GM06990 (cell line): ENCODE measurements around the gene GLIS1.

Experiments used
- DNase-seq: peaks from one replicate; pipeline ENCODE4 v3.0.0-alpha.2; 2011; ENCODE audit not compliant: insufficient read length; ENCODE audit errors: extremely low read depth
- H3K27me3 ChIP-seq: replicated peaks from 2 replicates; pipeline ENCODE4 v1.6.0; 2011; ENCODE audit warnings: low read length; ENCODE audit not compliant: control insufficient read depth, insufficient read depth
- H3K36me3 ChIP-seq: 2 replicates; pipeline ENCODE4 v1.5.1; 2011; ENCODE audit warnings: low read length; ENCODE audit not compliant: control insufficient read depth, insufficient read depth
- H3K4me3 ChIP-seq: replicated peaks from 2 replicates; pipeline ENCODE4 v1.5.1; 2011; ENCODE audit warnings: low read depth, mild to moderate bottlenecking, control low read depth, low read length
- TF ChIP-seq, protein P1 (sequence below): IDR thresholded peaks from 2 replicates; pipeline ENCODE4 v1.5.1; 2011; ENCODE audit warnings: low read length, control low read depth, mild to moderate bottlenecking, inconsistent platforms; ENCODE audit not compliant: insufficient read depth, poor library complexity, severe bottlenecking

Gene GLIS1

DNA sequence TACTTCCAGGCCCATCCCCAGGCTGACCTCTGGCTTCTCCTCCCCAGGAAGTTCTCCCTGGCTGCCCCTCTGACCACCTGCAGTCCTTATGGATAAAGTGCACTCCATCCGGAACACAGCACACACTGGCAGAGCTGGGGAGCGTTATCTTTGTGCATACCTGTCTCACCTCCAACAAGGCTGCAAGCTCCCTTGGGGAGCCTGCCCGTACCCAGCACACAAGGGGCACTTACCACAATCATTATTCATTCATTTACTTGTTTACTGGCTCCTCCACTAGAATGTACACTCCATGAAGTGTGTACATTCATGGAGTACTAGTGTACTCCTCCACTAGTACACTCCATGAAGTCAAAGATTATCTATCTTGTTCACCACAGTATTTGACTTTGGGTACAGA lies 30.3 kb downstream of the GLIS1 start:
- DNase-seq = no peak
- TF ChIP-seq, protein P1, sequence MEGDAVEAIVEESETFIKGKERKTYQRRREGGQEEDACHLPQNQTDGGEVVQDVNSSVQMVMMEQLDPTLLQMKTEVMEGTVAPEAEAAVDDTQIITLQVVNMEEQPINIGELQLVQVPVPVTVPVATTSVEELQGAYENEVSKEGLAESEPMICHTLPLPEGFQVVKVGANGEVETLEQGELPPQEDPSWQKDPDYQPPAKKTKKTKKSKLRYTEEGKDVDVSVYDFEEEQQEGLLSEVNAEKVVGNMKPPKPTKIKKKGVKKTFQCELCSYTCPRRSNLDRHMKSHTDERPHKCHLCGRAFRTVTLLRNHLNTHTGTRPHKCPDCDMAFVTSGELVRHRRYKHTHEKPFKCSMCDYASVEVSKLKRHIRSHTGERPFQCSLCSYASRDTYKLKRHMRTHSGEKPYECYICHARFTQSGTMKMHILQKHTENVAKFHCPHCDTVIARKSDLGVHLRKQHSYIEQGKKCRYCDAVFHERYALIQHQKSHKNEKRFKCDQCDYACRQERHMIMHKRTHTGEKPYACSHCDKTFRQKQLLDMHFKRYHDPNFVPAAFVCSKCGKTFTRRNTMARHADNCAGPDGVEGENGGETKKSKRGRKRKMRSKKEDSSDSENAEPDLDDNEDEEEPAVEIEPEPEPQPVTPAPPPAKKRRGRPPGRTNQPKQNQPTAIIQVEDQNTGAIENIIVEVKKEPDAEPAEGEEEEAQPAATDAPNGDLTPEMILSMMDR = no peak
- Histone ChIP-seq H3K27me3 (peaks cover under 1% of the 10 kb centered on the region; the same call in 1 of the 2 replicates), H3K36me3 (no peaks in the 10 kb centered on the region), H3K4me3 (no peak overlapping the region)

- peaks cover 1% of the 10 kb centered on the region; the same call in 1 of the 2 replicates for H3K27me3 ChIP-seq
- no peaks in the 10 kb centered on the region for H3K36me3 ChIP-seq
- TF ChIP-seq, protein P1 = no peak
- no peak overlapping the region for H3K4me3 ChIP-seq
- no peak for DNase-seq
Observed at GRCh38 chr1:53706356-53706755, 32.6 kb downstream of the GLIS1 start.

GRCh38 chr1:53705446-53706096 lies 33.4 kb downstream of the GLIS1 start:
- H3K27me3 ChIP-seq = peaks cover 1% of the 10 kb centered on the region; the same call in 1 of the 2 replicates
- no peaks in the 10 kb centered on the region for H3K36me3 ChIP-seq
- no peak for DNase-seq
- TF ChIP-seq, protein P1 = no peak
- no peak overlapping the region for H3K4me3 ChIP-seq

GRCh38 chr1:53704804-53705445 lies 34.0 kb downstream of the GLIS1 start:
- TF ChIP-seq, protein P1 = no peak
- Histone ChIP-seq H3K27me3 (peaks cover 1% of the 10 kb centered on the region; the same call in 1 of the 2 replicates), H3K36me3 (no peaks in the 10 kb centered on the region), H3K4me3 (no peak overlapping the region)
- no peak for DNase-seq

DNA sequence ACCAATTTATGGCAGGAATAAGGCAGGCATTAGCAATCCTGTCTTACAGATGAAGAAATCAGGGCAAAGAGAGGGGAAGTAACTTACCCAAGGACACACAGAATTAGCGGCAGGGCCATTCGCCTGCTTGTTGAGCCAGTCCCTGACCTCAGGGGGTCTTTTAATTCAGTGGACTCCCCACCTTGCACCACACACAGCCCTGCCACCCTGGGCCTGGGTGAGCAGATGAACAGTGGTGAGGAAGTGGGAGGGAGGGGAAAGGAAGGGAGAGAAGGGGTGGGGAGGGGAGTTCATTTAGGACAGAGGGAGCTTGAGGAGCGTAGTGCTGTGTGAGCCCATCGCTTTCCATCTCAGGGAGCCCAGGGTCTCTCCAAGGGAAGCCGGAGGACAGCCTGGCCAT lies 34.7 kb downstream of the GLIS1 start:
- DNase-seq = no peak
- H3K27me3 ChIP-seq = peaks cover 1% of the 10 kb centered on the region; the same call in 1 of the 2 replicates

More for the DNA sequence above, 34.7 kb downstream of the GLIS1 start:
- Histone ChIP-seq H3K36me3 (no peaks in the 10 kb centered on the region), H3K4me3 (no peak overlapping the region)
- TF ChIP-seq, protein P1 = no peak
